HepG2 (cell line): Measurements from ENCODE around the gene SLC38A3. TPM values are rescaled to one million over a fixed set of nuclear protein-coding genes. Genes with fewer than 3 reads are reported as not detected.
A peak's percentile ranks its signal among the peaks of the same experiment; 100 is the strongest.

Experiments used
- DMAP1 ChIP-seq: IDR thresholded peaks from 2 replicates; pipeline ENCODE4 v1.6.1; 2016
- DZIP1 ChIP-seq: sonication (generic); formaldehyde crosslinking; IDR thresholded peaks from 2 replicates; pipeline ENCODE4 v1.5.0; 2020; ENCODE audit warnings: mild to moderate bottlenecking, missing genetic modification reagents
- EZH2 ChIP-seq: conservative IDR thresholded peaks from 2 replicates; pipeline ENCODE4 v1.6.1; 2012; ENCODE audit warnings: mild to moderate bottlenecking, low read depth, low read length, moderate library complexity
- FUBP1 ChIP-seq: sonication (generic); formaldehyde crosslinking; IDR thresholded peaks from 2 replicates; pipeline ENCODE4 v1.5.1; 2020; ENCODE audit warnings: missing genetic modification reagents, mild to moderate bottlenecking, borderline replicate concordance
- KLF16 ChIP-seq, 2 experiments: sonication (generic) in 1 of 2; formaldehyde crosslinking in 1 of 2; IDR thresholded peaks; 2 replicates each; pipeline versions ENCODE4 v1.6.1 to v1.8.0; 2016 to 2023; ENCODE audit warnings: missing genetic modification reagents in 2 of 2, missing compliant biosample characterization in 1 of 2
- MLLT10 ChIP-seq: sonication (generic); formaldehyde crosslinking; IDR thresholded peaks from 2 replicates; pipeline ENCODE4 v1.4.0; 2020; ENCODE audit warnings: missing genetic modification reagents
- NBN ChIP-seq: fragments of 450-650 bp; conservative IDR thresholded peaks from 2 replicates; pipeline ENCODE4 v1.6.1; 2017
- PLRG1 ChIP-seq: fragments of 450-650 bp; conservative IDR thresholded peaks from 2 replicates; pipeline ENCODE4 v1.6.1; 2016
- PREB ChIP-seq: sonication (generic); formaldehyde crosslinking; IDR thresholded peaks from 2 replicates; pipeline ENCODE4 v1.4.0; 2020; ENCODE audit warnings: missing genetic modification reagents
- SMC3 ChIP-seq: IDR thresholded peaks from 2 replicates; pipeline ENCODE4 v1.6.1; 2011; ENCODE audit warnings: low read length, improper control_type of control experiment
- SRF ChIP-seq: IDR thresholded peaks from 2 replicates; pipeline ENCODE4 v1.6.1; 2011; ENCODE audit warnings: mild to moderate bottlenecking, low read depth, low read length, moderate library complexity
- TCF12 ChIP-seq, 2 experiments: fragments of 450-650 bp in 1 of 2; sonication (generic) in 1 of 2; formaldehyde crosslinking in 1 of 2; IDR thresholded peaks; 2 replicates each; pipeline versions ENCODE4 v1.6.1 to v1.8.0; 2017 to 2022; ENCODE audit warnings: antibody characterized with exemption in 1 of 2, mild to moderate bottlenecking in 1 of 2, missing genetic modification reagents in 1 of 2, moderate library complexity in 1 of 2
- TCF7L2 ChIP-seq: IDR thresholded peaks from 2 replicates; pipeline ENCODE4 v1.6.1; 2011; ENCODE audit warnings: mild to moderate bottlenecking, low read depth, low read length, moderate library complexity
- ZGPAT ChIP-seq: IDR thresholded peaks from 2 replicates; pipeline ENCODE4 v1.6.1; 2016; ENCODE audit warnings: mild to moderate bottlenecking
- ZNF232 ChIP-seq: sonication (generic); formaldehyde crosslinking; IDR thresholded peaks from 2 replicates; pipeline ENCODE4 v1.4.0; 2020; ENCODE audit warnings: missing genetic modification reagents, borderline replicate concordance
- ZNF30 ChIP-seq: sonication (generic); formaldehyde crosslinking; IDR thresholded peaks from 2 replicates; pipeline ENCODE4 v1.5.0; 2020; ENCODE audit warnings: mild to moderate bottlenecking, missing genetic modification reagents
- ZNF34 ChIP-seq: sonication (generic); formaldehyde crosslinking; IDR thresholded peaks from 2 replicates; pipeline ENCODE4 v1.4.0; 2020; ENCODE audit warnings: mild to moderate bottlenecking, missing genetic modification reagents, borderline replicate concordance
- ZNF44 ChIP-seq: sonication (generic); formaldehyde crosslinking; IDR thresholded peaks from 2 replicates; pipeline ENCODE4 v1.5.1; 2020; ENCODE audit warnings: mild to moderate bottlenecking, missing genetic modification reagents
- ZNF773 ChIP-seq: sonication (generic); formaldehyde crosslinking; IDR thresholded peaks from 2 replicates; pipeline ENCODE4 v1.4.0; 2020; ENCODE audit warnings: missing genetic modification reagents, borderline replicate concordance
- ZXDC ChIP-seq: sonication (generic); formaldehyde crosslinking; IDR thresholded peaks from 2 replicates; pipeline ENCODE4 v1.5.0; 2020; ENCODE audit warnings: mild to moderate bottlenecking, missing genetic modification reagents
- polyA plus RNA-seq, 8 experiments: library from polyadenylated mRNA; depleted of rRNA in 3 of 8; stranded (reverse) in 7 of 8; unstranded in 1 of 8; fragments of >200 nt; fragmentation: Illumina TruSeq in 4 of 8; extraction: Trizol in 4 of 8; gene quantifications; 2 replicates each; pipeline versions ENCODE4 v1.2.1 to v1.2.3, GENCODE V29; 2011 to 2016; ENCODE audit warnings: low read depth in 4 of 8, missing spikeins in 1 of 8, mixed read lengths in 1 of 8; ENCODE audit not compliant: insufficient read depth in 1 of 8
- total RNA-seq, 5 experiments: library from RNA; depleted of rRNA; stranded (reverse); fragments of >200 nt; fragmentation: Illumina TruSeq; extraction: Trizol; gene quantifications; 2 replicates each; pipeline ENCODE4 v1.2.3, GENCODE V29; 2016; ENCODE audit warnings: low read depth in 1 of 5

SLC38A3 gene
- total and polyA plus RNA-seq, 2 of the 13 experiments (the other 11 are each of a cell fraction or from before 2014, with no cell fraction given) = 29.8 to 164 TPM

GRCh38 chr3:50210510-50211367, 5.7 kb downstream of the SLC38A3 start (continued):
- no peak for TF ChIP-seq ZNF232
- TF ChIP-seq PLRG1 = no peak
- no peak for TF ChIP-seq ZNF30 (CRISPR knock-in tag)
- TF ChIP-seq PREB = no peak
- TF ChIP-seq ZNF34 (CRISPR knock-in tag) = no peak
- TF ChIP-seq NBN = no peak
- TF ChIP-seq DZIP1 (CRISPR knock-in tag) = no peak
- TF ChIP-seq KLF16 (CRISPR knock-in tag; IDR thresholded peaks at IDR 0.05) = peak in 1 of 2 experiments; percentile 53; a peak in 1 of 4 replicates
- TF ChIP-seq EZH2 = no peak
- TF ChIP-seq SMC3 = no peak
- TF ChIP-seq TCF12 (IDR thresholded peaks at IDR 0.05) = no peak
- 0 out of 2 replicates have a peak, but pooled peaks have one; percentile 15 for TF ChIP-seq TCF12 (CRISPR knock-in tag; IDR thresholded peaks at IDR 0.05)
- peak; percentile 60; the same call in 1 of the 2 replicates for TF ChIP-seq DMAP1
- TF ChIP-seq FUBP1 (CRISPR knock-in tag) = no peak
- no peak for TF ChIP-seq TCF7L2
- TF ChIP-seq ZNF773 = no peak
- peak; percentile 67; the same call in 1 of the 2 replicates for TF ChIP-seq ZGPAT (CRISPR knock-in tag)
- TF ChIP-seq MLLT10 (CRISPR knock-in tag) = no peak
- TF ChIP-seq ZNF44 (CRISPR knock-in tag) = peak; percentile 73; the same call in 1 of the 2 replicates
- no peak for TF ChIP-seq SRF
- no peak for TF ChIP-seq ZXDC
